Uterus (tissue), 4 donors: ENCODE data around the gene MAX. TPM values are rescaled to one million over a fixed set of nuclear protein-coding genes. Genes with fewer than 3 reads are reported as not detected.

Source experiments
- DNase-seq, 2 donors: peaks; one replicate each; pipeline ENCODE4 v3.0.0-alpha.2; 2019 to 2020
- H3K27ac ChIP-seq, 2 donors: fragments of 200-600 bp; sonication (generic); 1 replicate in 1 of 2; 2 replicates in 1 of 2; pipeline ENCODE4 v1.5.1; 2016 to 2018
- H3K27me3 ChIP-seq, 2 donors: fragments of 200-600 bp; sonication (generic); one replicate each; pipeline ENCODE4 v1.5.1; 2018 to 2019; ENCODE audit warnings: control low read depth in 1 of 2
- H3K36me3 ChIP-seq, 2 donors: fragments of 200-600 bp; sonication (generic); one replicate each; pipeline ENCODE4 v1.5.1; 2019; ENCODE audit warnings: control low read depth in 1 of 2
- H3K4me1 ChIP-seq, 2 donors: fragments of 200-600 bp; sonication (generic); one replicate each; pipeline ENCODE4 v1.5.1; 2018 to 2019; ENCODE audit warnings: control low read depth in 1 of 2
- H3K4me3 ChIP-seq, 2 donors: fragments of 200-600 bp; sonication (generic); 1 replicate in 1 of 2; 2 replicates in 1 of 2; pipeline ENCODE4 v1.5.1; 2018 to 2019; ENCODE audit warnings: mild to moderate bottlenecking in 1 of 2
- H3K9me3 ChIP-seq, 2 donors: fragments of 200-600 bp; sonication (generic); one replicate each; pipeline ENCODE4 v1.5.1; 2019; ENCODE audit warnings: control low read depth in 1 of 2
- POLR2A ChIP-seq, 2 donors: fragments of 450-650 bp; IDR thresholded peaks; one replicate each; pipeline ENCODE4 v1.6.1; 2016; ENCODE audit warnings: antibody characterized with exemption in 2 of 2, mild to moderate bottlenecking in 1 of 2, moderate library complexity in 1 of 2
- intact Hi-C: fragments of 100-400 bp; cut with DNase I; formaldehyde crosslinking; loops from one replicate; pipeline ENCODE4 v1.15.1; 2023; ENCODE audit warnings: low total_unique reads
- total RNA-seq, 4 donors: library from RNA; depleted of rRNA in 3 of 4; stranded (reverse); fragments of >200 nt in 3 of 4; gene quantifications; one replicate each; pipeline versions ENCODE4 v1.1.0 to v1.2.4, GENCODE V29; 2014 to 2023
- TF ChIP-seq, protein P1 (sequence below), 4 experiments: fragments of 200-600 bp in 2 of 4; fragments of 450-650 bp in 2 of 4; sonication (generic) in 2 of 4; IDR thresholded peaks; one replicate each; pipeline ENCODE4 v1.5.1; 2016 to 2019; ENCODE audit warnings: antibody characterized with exemption in 4 of 4, mild to moderate bottlenecking in 2 of 4, moderate library complexity in 1 of 4
- donor health status: DM: yes; HTN: yes; CAD: no.

MAX gene
- total RNA-seq, 4 donors from 2014 or later, result 32.6 to 153 (median 68.4) TPM

DNA sequence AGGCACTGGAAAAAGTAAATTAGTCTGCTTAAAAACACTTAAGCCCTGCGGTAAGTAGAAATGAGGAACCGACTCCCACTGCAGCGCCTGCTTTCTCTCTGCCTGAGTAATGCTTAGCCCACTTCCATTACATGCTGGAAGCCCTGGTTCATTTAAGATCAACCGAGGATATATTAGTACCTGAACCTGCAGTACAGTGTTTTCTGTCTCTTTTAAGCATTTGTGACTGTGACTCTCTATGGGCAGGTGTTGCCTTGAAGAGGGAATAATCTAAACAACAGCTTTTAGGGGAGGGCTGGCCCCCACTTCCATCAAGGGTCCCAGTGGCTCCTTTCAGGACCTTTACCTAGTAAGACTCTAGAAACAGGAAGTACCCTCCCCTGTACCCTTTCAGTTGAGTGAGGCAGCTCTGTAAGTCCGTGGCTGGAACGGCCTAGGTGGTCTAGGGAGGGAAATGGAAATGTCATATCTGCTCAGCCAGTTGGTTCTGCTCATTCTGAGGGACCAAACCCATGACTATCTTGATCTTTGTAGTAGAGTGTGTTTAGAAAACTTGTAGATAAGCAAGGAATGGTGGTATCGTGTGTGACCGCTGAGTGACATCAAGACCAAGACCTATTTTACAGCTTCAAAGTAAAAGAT is 59.5 kb downstream of the MAX start:
- Histone ChIP-seq H3K27ac (no peak overlapping the region), H3K4me1 (no peaks in the 10 kb centered on the region), H3K27me3 (no peaks in the 10 kb centered on the region), H3K9me3 (no peaks in the 10 kb centered on the region), H3K36me3 (no peaks in the 10 kb centered on the region), H3K4me3 (no peak overlapping the region)
- intact Hi-C loops, result no loop called here
- no peak for TF ChIP-seq POLR2A (IDR thresholded peaks at IDR 0.05)
- TF ChIP-seq, protein P1, sequence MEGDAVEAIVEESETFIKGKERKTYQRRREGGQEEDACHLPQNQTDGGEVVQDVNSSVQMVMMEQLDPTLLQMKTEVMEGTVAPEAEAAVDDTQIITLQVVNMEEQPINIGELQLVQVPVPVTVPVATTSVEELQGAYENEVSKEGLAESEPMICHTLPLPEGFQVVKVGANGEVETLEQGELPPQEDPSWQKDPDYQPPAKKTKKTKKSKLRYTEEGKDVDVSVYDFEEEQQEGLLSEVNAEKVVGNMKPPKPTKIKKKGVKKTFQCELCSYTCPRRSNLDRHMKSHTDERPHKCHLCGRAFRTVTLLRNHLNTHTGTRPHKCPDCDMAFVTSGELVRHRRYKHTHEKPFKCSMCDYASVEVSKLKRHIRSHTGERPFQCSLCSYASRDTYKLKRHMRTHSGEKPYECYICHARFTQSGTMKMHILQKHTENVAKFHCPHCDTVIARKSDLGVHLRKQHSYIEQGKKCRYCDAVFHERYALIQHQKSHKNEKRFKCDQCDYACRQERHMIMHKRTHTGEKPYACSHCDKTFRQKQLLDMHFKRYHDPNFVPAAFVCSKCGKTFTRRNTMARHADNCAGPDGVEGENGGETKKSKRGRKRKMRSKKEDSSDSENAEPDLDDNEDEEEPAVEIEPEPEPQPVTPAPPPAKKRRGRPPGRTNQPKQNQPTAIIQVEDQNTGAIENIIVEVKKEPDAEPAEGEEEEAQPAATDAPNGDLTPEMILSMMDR (IDR thresholded peaks at IDR 0.05), result no peak
- DNase-seq, result no peak

DNA sequence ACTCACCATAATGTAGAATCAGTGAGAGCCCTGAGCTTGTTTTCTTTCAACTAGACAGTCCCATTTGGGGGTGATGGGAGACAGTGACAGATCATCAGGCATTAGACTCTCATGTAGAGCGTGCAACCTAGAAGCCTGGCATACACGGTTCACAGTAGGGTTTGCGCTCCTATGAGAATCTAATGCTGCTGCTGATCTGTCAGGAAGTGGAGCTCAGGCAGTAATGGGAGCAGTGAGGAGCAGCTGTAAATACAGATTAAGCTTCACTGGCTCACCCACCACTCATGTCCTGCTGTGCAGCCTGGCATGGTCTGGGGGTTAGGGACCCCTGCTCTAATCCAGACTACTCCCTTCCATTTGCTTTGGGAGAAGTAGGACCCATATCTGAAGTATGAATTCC is 60.0 kb downstream of the MAX start:
- no peaks in the 10 kb centered on the region for H3K36me3 ChIP-seq
- intact Hi-C loops, result no loop called here
- H3K27me3 ChIP-seq, result no peaks in the 10 kb centered on the region
- H3K4me3 ChIP-seq, result no peak overlapping the region
- H3K9me3 ChIP-seq, result no peaks in the 10 kb centered on the region
- TF ChIP-seq POLR2A (IDR thresholded peaks at IDR 0.05), result no peak
- TF ChIP-seq, protein P1 (IDR thresholded peaks at IDR 0.05), result no peak
- H3K27ac ChIP-seq, result no peak overlapping the region
- no peak for DNase-seq
- H3K4me1 ChIP-seq, result no peaks in the 10 kb centered on the region

DNA sequence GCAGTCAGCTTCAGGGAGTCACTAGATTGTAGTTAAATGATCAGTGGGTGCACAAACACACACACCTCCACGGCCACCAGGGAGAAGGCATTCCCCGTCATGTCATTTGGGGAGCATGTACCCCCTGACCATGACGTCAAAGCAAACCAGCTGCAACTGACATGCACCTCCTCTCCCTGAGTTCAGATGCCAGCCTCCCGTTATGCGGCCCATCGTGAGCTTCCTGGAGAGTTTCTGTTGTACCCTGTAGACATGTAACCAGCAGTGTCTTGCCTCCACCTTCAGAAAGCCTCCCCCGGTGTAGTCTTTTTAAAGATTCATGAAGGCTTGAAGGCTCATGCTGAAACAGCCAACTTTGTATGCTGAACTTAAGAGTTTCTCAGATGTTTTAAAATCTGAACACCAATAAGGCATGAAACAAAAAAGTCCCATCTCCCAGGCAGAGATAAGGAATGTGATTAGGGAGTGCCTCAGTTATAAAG is 60.8 kb downstream of the MAX start:
- no peak for DNase-seq
- intact Hi-C loops, result no loop called here
- no peak overlapping the region for H3K4me3 ChIP-seq
- H3K27me3 ChIP-seq, result no peaks in the 10 kb centered on the region
- no peak overlapping the region for H3K27ac ChIP-seq
- no peaks in the 10 kb centered on the region for H3K36me3 ChIP-seq
- H3K9me3 ChIP-seq, result no peaks in the 10 kb centered on the region
- H3K4me1 ChIP-seq, result no peaks in the 10 kb centered on the region
- no peak for TF ChIP-seq POLR2A (IDR thresholded peaks at IDR 0.05)
- TF ChIP-seq, protein P1 (IDR thresholded peaks at IDR 0.05), result no peak

DNA sequence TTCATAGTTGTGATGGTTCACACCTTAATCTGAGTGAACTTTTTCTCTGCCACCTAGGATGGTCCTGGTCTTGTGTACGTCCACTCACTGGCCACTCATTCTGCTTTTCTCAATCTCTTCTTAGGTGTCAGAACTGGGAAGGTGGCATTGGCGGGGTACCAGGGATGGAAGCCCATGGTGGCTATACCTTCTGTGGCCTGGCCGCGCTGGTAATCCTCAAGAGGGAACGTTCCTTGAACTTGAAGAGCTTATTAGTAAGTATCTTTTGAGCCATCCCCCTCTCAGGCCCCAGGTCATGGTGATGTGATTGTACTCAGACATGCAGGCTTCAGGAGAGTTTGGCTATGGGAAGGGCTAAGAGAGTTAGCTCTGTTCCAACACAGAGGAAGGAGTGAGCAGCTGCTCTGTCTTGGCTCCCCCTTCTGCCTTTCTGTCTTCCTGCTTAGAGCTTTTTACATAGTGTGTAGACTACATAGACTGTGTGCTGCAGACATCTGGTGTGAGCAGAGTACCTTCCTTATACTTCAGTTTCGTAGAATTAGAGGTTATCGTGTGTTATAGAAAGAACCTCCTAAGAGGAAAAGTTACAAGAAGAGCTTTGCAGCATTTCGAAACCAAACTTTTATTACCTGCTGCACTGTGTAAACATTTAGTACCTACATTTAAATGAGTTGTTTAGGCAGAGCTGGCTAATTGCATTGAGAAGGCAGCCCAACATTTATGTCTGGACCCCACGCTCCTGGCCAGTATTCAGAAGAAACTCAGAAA is 61.5 kb downstream of the MAX start:
- Histone ChIP-seq H3K4me3 (no peak overlapping the region), H3K9me3 (no peaks in the 10 kb centered on the region), H3K27me3 (no peaks in the 10 kb centered on the region), H3K27ac (no peak overlapping the region), H3K4me1 (no peaks in the 10 kb centered on the region), H3K36me3 (no peaks in the 10 kb centered on the region)
- intact Hi-C loops, result no loop called here
- no peak for DNase-seq
- no peak for TF ChIP-seq POLR2A (IDR thresholded peaks at IDR 0.05)
- TF ChIP-seq, protein P1 (IDR thresholded peaks at IDR 0.05), result no peak

DNA sequence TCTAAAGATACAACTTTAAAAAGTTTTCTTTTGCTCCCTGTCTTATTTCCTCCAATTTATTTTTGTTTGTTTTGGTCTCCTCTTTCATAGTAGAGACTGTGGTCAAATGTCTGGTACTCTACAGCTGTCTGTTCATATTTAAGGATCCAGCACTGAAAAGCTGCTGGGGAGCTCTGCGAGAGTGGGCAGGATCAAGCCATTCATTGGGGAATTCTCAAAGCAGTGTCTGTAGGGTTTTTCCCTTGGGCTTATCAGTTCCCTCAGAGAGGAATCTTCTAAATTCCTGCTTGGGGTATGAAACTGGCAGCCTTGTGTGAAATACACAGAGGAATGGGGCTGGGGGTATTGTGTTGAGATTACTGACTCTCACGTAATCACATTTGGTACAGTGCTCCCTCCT is 63.4 kb downstream of the MAX start:
- H3K27ac ChIP-seq, result no peak overlapping the region
- no peak overlapping the region for H3K4me3 ChIP-seq
- no peaks in the 10 kb centered on the region for H3K9me3 ChIP-seq
- DNase-seq, result no peak
- TF ChIP-seq, protein P1 (IDR thresholded peaks at IDR 0.05), result no peak
- no peak for TF ChIP-seq POLR2A (IDR thresholded peaks at IDR 0.05)
- H3K27me3 ChIP-seq, result no peaks in the 10 kb centered on the region
- H3K36me3 ChIP-seq, result no peaks in the 10 kb centered on the region
- intact Hi-C loops, result no loop called here
- H3K4me1 ChIP-seq, result no peaks in the 10 kb centered on the region
